Amniotic stem cell (primary cell): ENCODE results near the gene KCNRG.
"Not testable (repeated sequence)": the region's sequence is repeated elsewhere in the genome, so short reads cannot be mapped to it uniquely, and the experiment has no call there.

Experiments used
- DNase-seq: peaks from one replicate; lab custom pipeline; 2025; lab: John Stamatoyannopoulos, UW

KCNRG gene

GRCh38 chr13:50015258-50015657, at the start of gene KCNRG:
Gene KCNRG (plus strand): TSS chr13:50015444. CDS start chr13:50015494, 50 bp downstream.
- DNase-seq, result no peak

- no peak for DNase-seq
Measured at GRCh38 chr13:49967456-49967855, 47.8 kb upstream of the KCNRG start.

- DNase-seq, result no peak
Measured at GRCh38 chr13:49972709-49973108, 42.5 kb upstream of the KCNRG start.

- no peak for DNase-seq
Measured at GRCh38 chr13:49975826-49976225, 39.4 kb upstream of the KCNRG start.

- DNase-seq, result peak; percentile 16
Measured at GRCh38 chr13:49976314-49977258, 38.7 kb upstream of the KCNRG start.

- DNase-seq, result no peak
Measured at GRCh38 chr13:49977992-49978391, 37.3 kb upstream of the KCNRG start.

GRCh38 chr13:49980266-49980665, 35.0 kb upstream of the KCNRG start:
- DNase-seq, result no peak

GRCh38 chr13:49985129-49985528, 30.1 kb upstream of the KCNRG start:
- no peak for DNase-seq

GRCh38 chr13:49986471-49986870, 28.8 kb upstream of the KCNRG start:
- no peak for DNase-seq

- DNase-seq, result not testable (repeated sequence)
Measured at GRCh38 chr13:49990612-49991011, 24.6 kb upstream of the KCNRG start.

- no peak for DNase-seq
Measured at GRCh38 chr13:49993111-49993510, 22.1 kb upstream of the KCNRG start.

- DNase-seq, result no peak
Measured at GRCh38 chr13:49993666-49994065, 21.6 kb upstream of the KCNRG start.

- no peak for DNase-seq
Measured at GRCh38 chr13:49995625-49996101, 19.6 kb upstream of the KCNRG start.

- peak; percentile 82 for DNase-seq
Measured at GRCh38 chr13:49996161-49996915, 18.9 kb upstream of the KCNRG start.

GRCh38 chr13:49996951-49997895, 18.0 kb upstream of the KCNRG start, which contains the start of gene TRIM13:
Gene TRIM13 (plus strand): TSS chr13:49997042. CDS start chr13:50011941, 14,899 bp downstream.
- peak; percentile 82 for DNase-seq

GRCh38 chr13:49997955-49998354, 17.3 kb upstream of the KCNRG start:
- no peak for DNase-seq

- no peak for DNase-seq
Measured at GRCh38 chr13:49998714-49999624, 16.3 kb upstream of the KCNRG start.

GRCh38 chr13:50001287-50001686, 14.0 kb upstream of the KCNRG start:
- no peak for DNase-seq

GRCh38 chr13:50006426-50007135, 8.7 kb upstream of the KCNRG start:
- no peak for DNase-seq

GRCh38 chr13:50011461-50011860, 3.8 kb upstream of the KCNRG start:
- no peak for DNase-seq
